Measurements from ENCODE around the gene UQCR10.

Gene UQCR10

DNA sequence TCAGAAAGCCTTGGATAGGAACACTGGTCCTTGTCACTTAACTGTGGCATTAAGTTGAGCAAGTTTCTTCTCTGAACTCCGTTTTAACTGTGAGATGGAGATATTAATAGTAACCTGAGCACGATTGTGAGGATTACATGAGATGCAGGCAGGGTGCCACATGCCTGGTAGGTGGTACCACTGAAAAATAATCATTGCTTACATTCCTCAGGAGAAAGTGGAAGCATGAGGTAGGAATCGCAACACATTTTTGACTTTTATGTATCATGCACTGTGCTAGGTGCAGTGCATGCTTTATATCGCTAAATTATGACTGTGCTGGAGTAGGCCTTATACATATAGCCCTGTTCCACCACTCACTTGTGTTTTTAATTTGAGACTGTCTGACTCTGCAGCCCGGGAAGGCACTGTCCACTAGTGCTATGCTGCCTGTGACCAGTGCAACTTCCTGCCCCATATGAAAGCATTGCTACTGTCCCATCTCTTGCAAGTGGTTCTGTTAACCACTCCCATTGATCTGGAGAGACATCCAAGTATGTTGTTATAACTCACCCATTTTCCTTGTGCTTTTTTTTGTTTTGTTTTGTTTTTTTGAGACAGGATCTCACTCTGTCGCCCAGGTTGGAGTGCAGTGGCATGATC lies 1.0 kb downstream of the UQCR10 start:
- Mint-ChIP-seq H3K36me3 (peaks cover 31% of the 10 kb centered on the region), H3K4me1 (peaks cover 38% of the 10 kb centered on the region), H3K27me3 (no peaks in the 10 kb centered on the region), H3K9me3 (no peaks in the 10 kb centered on the region), H3K4me3 (peak overlapping the region; percentile 99), H3K27ac (peak overlapping the region; percentile 95)
- ATAC-seq: no peak

DNA sequence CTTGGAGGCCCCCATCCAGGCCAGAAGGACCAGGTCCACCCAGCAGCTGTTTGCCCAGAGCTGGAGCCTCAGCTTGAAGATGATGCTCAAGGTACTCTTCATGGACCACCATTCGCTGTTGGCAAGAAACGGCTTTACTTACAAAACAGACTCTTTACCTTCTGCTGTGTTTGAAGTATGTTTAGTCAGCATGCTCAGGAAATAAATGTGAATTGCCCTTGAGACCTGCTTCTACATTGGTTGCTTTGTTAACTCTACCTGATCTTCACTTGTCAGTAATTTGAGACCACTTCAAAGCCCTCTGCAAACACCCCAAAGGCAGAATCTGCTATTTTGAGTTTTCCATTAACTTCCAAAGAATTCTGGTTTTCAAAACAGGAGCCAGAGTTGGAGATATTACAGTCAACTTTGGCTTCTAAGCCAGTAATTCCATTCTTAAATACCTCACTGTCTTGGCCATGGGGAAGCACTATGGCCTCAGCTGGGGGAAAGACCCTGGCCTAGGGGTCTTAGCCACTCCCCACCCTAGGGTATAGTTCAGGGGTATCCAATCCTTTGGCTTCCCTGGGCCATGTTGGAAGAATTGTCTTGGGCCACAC lies 2.7 kb downstream of the UQCR10 start:
- Mint-ChIP-seq H3K4me1 (peaks cover 38% of the 10 kb centered on the region), H3K36me3 (peaks cover 31% of the 10 kb centered on the region), H3K9me3 (no peaks in the 10 kb centered on the region), H3K27me3 (no peaks in the 10 kb centered on the region), H3K4me3 (no peak overlapping the region), H3K27ac (no peak overlapping the region)
- ATAC-seq: no peak

DNA sequence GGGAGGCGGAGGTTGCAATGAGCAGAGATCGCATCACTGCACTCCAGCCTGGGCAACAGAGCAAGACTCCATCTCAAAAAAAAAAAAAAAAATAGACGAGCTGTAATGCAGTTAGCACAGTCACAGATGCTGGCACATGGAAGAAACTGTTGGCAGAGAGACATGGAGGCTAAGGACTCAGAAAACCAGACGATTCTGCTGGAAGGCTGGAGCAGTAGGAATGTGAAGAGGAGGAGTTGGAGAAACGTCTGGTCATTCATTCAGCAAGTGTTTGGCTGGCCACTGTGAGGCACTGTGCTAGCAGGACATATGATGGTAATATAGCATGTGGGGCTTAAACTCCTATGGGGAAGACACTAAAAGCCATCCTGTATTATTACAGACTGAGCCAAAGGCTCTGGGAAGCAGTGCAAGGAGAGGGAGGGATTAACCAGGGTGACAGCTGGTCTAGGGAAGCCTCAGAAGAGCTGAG lies 5.0 kb downstream of the UQCR10 start:
- Mint-ChIP-seq H3K4me1 (peaks cover 22% of the 10 kb centered on the region), H3K4me3 (no peak overlapping the region), H3K9me3 (no peaks in the 10 kb centered on the region), H3K27ac (no peak overlapping the region), H3K36me3 (peaks cover 30% of the 10 kb centered on the region), H3K27me3 (no peaks in the 10 kb centered on the region)
- ATAC-seq: no peak

DNA sequence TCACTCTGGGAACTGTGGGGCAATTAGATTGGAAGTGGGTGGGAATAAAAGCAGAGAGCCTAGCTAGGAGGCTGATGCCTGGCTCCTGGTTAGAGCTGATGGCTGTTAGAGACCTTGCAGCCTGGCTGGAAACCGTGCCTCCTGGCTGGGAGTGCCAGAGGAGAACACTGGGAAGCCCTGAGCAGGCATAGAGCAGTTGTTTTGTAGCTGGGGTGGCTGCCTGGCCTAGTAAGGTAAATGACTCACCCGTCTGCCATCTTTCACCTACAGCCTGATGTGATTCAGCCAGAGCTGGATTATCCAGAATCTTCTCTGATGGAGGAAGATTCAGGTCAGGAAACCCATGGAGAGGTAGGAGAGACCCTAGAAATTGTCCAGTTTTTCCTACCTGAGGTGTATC lies 6.1 kb downstream of the UQCR10 start:
- Mint-ChIP-seq H3K27me3 (no peaks in the 10 kb centered on the region), H3K4me3 (no peak overlapping the region), H3K27ac (no peak overlapping the region), H3K9me3 (no peaks in the 10 kb centered on the region), H3K4me1 (peaks cover 12% of the 10 kb centered on the region), H3K36me3 (peaks cover 28% of the 10 kb centered on the region)
- ATAC-seq: no peak

DNA sequence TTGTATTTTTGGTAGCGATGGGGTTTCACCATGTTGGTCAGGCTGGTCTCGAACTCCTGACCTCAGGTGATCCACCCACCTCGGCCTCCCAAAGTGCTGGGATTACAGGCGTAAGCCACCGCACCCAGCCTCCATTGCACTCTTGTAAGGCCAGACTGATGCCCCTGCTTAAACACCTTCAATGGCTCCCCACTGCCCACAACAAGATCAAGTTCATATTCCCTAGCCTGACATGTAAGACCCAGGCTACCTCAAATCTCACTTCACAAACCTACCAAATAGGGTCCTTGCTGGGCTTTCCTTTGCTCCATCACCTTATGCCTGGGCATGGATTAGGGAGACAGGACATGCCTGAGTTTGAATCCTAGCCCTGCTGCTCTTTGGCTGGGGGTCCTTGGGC lies 13.1 kb downstream of the UQCR10 start:
- H3K4me1 Mint-ChIP-seq: peaks cover 11% of the 10 kb centered on the region
- H3K27me3 Mint-ChIP-seq: no peaks in the 10 kb centered on the region
- no peak for ATAC-seq
- no peak overlapping the region for H3K4me3 Mint-ChIP-seq
- H3K27ac Mint-ChIP-seq: no peak overlapping the region
- no peaks in the 10 kb centered on the region for H3K36me3 Mint-ChIP-seq
- H3K9me3 Mint-ChIP-seq: no peaks in the 10 kb centered on the region

DNA sequence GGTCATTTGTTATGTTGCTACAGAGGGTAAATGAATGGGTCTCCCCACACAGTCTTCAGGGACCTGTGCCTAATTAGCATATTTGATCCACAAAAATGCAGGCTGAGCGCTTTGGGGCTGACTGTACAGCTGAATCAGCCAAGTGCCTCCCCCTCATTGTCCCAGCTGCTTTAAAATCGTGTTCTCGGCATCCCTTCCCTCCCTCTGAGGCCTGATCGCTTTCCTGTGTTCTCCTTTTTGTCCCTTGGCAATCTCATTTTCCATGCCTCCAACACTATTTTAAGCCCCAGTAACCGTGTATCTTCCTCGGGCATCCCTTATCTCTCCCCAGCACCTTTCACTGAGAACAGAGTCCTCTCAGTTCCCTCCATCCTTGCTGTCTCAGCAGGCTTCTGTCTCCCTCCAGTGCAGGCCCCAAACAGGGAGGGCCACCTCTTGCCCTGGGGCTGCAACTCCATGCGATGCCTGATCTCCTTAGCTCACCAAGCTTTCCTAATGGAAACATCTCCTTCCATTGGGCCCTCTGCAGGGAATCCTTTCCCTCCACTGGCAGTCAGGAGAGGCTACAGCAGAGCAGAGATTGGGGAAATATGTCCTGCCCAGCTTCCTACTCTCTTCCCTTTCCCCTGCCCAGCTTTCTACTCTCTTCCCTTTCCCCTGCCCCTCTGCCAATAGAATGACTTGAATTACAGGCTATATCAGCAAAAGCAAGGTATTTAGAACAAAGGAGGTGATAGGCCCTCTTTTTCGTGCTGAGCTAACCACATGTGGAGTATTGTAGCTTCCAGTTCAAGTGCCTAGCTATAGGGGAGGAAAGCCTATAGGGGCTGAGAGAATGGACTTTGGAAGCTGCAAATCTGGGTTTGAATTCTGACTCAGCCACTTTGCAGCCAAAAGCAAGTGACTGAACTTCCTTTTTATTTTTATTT lies 13.8 kb downstream of the UQCR10 start:
- H3K36me3 Mint-ChIP-seq: no peaks in the 10 kb centered on the region
- ATAC-seq: no peak
- H3K27me3 Mint-ChIP-seq: no peaks in the 10 kb centered on the region
- no peaks in the 10 kb centered on the region for H3K9me3 Mint-ChIP-seq
- peaks cover 12% of the 10 kb centered on the region for H3K4me1 Mint-ChIP-seq
- H3K27ac Mint-ChIP-seq: no peak overlapping the region
- no peak overlapping the region for H3K4me3 Mint-ChIP-seq

DNA sequence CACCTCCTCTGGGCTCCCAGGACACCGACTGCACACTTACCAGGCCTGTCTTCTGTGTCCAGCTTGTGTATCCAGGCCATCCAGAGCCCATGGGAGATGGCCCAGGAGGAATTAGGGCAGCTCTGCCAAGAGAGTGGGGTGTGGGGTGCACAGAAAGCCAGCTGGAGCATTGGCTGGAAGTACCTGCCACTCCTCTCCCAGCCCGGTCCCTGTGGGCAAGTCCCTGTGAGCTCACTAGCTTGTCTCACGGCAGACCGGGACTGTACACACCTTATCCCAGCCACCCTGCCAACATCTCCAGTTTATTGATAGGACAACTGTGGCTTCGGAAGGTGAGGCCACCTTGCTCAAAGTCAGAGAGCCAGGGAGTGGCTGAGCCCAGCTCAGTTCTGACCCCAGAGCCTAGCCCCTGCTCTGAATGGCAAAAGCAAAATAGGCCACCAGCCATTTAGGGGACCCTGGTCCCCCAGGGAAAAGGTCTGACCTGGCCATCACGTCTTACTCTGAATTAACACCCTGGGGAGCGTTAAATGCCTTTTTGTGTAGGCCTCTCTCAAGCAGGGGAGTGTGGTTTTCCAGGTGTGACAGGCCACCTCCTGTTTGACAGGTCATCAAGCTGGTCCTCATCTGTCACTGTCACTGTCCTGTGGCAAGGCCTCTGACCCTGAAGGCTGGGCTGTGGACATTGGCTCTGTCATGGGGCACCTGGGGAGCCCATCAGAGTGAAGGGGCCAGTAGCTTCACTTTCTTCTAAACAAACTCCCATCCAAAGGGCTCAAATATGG lies 15.1 kb downstream of the UQCR10 start:
- Mint-ChIP-seq H3K27me3 (no peaks in the 10 kb centered on the region), H3K4me3 (no peak overlapping the region), H3K36me3 (peaks cover 3% of the 10 kb centered on the region), H3K4me1 (peaks cover 12% of the 10 kb centered on the region), H3K27ac (no peak overlapping the region), H3K9me3 (no peaks in the 10 kb centered on the region)
- no peak for ATAC-seq

DNA sequence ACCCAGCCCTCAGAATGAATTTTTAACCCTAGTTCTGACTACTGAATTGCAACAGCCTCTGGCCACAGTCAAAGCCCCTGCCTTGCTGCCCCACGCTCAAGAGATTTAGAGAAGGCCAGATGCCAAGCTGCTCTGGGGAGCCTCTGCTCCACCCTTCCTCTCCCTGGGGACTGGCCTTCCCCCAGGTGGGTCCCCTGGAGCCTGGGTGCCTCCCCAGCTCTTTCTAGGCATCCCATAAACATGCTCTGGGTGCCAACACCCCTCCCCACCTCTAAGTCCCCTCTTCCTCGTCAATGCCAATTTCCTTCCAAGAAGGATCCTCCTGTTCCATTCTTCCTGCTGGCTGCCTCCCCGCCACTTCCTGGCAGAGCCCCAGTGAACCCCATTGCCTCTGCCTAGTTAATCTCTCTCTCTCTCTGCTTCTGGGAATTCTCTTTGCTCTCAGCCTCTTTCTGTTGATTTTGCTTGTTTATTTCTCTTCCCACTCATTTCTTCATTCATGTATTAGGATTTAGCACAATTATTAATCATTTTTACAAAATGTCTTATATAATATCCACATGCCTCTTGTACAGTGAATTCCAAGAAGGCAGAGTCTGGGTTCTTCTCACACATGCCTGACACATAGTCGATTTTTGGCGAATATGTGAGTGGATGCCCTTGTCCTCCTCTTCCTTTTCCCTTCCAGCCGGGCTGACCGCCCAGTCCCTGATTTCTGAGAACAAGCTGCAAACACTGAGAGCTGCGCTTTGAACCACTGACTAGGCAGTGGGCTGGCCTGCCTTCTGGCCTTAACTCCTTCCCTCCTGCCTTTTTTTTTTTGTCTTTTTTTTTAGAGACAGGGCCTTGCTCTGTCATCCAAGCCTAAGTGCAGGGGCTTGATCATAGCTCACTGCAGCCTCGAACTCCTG lies 17.5 kb downstream of the UQCR10 start:
- H3K4me3 Mint-ChIP-seq: no peak overlapping the region
- no peak overlapping the region for H3K27ac Mint-ChIP-seq
- no peaks in the 10 kb centered on the region for H3K27me3 Mint-ChIP-seq
- peaks cover 12% of the 10 kb centered on the region for H3K4me1 Mint-ChIP-seq
- H3K9me3 Mint-ChIP-seq: no peaks in the 10 kb centered on the region
- peaks cover 25% of the 10 kb centered on the region for H3K36me3 Mint-ChIP-seq
- no peak for ATAC-seq

DNA sequence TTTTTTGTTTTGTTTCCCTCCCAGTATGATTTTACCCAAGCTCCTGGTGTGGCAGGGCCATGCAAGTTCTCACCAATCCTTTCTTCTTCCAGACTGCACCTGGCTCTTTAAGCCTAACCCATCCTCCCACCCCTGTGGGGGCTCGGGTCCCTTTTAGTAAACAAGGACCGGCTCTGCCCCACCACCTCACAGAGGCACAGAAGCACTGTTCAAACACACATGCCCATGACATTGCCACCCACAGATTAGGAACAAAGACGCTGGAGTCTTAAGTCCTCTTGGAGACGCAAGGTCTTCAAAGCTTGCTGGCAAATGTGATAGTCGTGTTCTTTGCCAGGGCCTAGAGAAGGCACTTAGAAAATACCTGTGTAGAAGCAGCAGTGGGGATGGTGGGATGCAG lies 18.9 kb downstream of the UQCR10 start:
- no peak for ATAC-seq
- Mint-ChIP-seq H3K27me3 (no peaks in the 10 kb centered on the region), H3K4me1 (peaks cover 12% of the 10 kb centered on the region), H3K9me3 (no peaks in the 10 kb centered on the region), H3K4me3 (no peak overlapping the region), H3K27ac (no peak overlapping the region), H3K36me3 (peaks cover 38% of the 10 kb centered on the region)

DNA sequence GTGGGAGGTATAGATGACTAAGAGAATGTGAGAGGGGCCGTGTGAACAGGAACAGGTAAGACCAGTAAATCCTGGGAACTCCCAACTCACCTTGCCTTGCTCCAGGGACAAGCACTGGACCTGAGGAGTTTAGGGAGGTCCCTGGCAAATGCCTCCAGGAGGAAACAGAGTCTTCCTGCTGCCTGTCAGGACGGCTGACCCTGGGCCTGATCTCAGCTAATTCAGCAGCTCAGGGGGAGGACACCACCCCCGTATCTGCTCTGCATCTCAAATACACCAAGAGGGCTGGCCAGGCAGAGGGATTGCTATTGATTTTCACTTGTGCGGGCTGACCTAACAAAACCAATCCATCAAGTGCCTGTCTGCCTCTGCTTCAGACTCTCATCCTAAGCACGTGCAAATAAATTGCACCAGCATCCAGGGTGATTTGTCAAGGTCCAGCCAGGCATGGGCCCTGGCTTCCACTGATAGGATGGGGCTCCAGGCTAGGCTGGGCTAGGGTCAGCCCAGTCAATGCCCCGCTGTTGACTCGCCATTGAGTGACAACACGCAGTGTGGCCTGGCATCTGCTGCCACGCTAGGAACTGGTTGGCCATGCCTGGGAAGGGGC lies 20.3 kb downstream of the UQCR10 start:
- H3K4me3 Mint-ChIP-seq: no peak overlapping the region
- H3K27me3 Mint-ChIP-seq: no peaks in the 10 kb centered on the region
- H3K36me3 Mint-ChIP-seq: peaks cover 52% of the 10 kb centered on the region
- H3K27ac Mint-ChIP-seq: no peak overlapping the region
- peak; percentile 34 for ATAC-seq
- peaks cover 12% of the 10 kb centered on the region for H3K4me1 Mint-ChIP-seq
- no peaks in the 10 kb centered on the region for H3K9me3 Mint-ChIP-seq

DNA sequence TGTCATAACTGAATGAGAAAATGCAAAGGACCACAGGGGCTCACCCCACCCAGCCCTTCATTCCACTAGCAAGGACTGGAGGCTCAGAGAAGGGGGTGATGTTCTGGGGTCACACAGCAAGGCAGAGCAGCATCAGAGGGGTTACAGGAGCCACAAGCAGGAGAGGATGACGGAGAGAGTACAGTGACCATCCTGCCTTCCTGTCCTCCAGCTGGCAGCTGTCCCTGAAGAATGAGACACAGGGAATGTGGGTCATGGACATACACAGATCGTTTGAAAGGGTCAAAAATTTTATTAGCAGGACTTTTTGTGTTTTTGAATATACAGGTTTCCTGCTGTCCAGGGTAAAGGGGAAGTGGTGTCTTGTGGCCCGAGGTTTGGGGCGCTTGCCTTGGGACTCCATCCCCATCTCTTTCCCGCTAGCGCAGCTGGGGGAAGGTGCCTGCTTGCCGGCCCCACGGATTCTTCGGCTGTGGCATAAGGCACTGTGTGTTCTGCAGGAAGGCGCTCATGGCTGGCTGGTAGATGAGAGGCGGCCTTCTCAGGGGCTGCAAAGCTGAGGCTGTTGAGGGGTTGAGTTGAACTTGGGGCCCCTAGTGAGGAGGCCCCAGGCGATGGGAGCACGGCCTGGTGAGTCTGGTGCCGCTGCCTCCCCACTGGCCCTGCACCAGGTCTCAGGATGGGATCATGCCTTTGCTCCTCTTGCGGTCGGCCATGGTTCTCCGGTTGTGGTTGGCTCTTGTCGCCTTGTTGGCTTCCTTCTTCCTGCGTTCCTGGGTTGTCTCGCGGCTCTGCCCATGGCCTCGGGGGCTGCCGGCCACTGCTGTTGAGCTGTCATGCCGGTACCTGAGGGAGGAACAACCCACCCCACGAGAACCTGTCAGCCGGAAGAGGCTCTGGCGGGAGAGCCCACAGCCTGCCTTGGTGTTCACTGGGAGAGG lies 21.4 kb downstream of the UQCR10 start:
- Mint-ChIP-seq H3K4me1 (peaks cover 12% of the 10 kb centered on the region), H3K27me3 (no peaks in the 10 kb centered on the region), H3K4me3 (no peak overlapping the region), H3K9me3 (no peaks in the 10 kb centered on the region), H3K36me3 (peaks cover 61% of the 10 kb centered on the region), H3K27ac (no peak overlapping the region)
- ATAC-seq: no peak

DNA sequence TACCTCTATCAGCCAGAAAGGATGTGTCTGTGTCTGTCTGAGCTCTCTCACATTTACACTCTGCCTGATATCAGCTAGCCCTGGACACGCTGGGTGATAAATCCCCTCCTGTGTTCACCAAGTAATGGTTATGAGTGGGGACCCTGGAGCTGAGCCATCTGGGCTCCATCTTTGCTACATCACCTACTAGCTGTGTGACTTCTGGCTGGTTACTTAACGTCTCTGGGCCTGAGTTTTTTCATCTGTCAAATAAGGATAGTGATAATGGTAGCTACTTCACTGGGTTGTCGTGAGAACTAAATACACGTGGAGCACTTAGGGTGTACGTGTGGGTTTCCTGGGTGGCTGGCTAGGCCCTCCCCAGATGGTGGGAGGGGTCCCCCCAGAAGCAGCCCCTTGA lies 22.9 kb downstream of the UQCR10 start:
- Mint-ChIP-seq H3K4me1 (peaks cover 2% of the 10 kb centered on the region), H3K4me3 (no peak overlapping the region), H3K27me3 (no peaks in the 10 kb centered on the region), H3K27ac (no peak overlapping the region), H3K9me3 (no peaks in the 10 kb centered on the region), H3K36me3 (peaks cover 61% of the 10 kb centered on the region)
- ATAC-seq: no peak

DNA sequence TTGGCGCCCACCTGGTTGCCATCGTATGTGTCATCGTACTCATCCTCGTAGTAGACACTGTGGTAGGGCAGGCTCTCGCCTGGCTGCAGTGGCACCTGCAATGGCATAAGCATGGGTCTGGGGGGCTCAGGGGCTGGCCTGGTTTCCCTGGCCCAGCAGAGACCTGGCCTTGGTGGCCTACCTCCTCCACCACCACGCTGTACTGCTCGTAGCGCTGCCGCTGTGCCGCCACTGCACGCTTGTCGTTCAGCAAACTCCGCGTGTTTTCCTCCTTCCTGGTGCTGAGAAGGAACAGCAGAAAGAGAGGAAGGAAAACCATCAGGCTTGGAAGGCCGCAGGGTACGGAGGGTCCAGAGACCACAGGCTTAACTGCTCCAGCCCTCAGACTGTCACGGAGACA lies 26.2 kb downstream of the UQCR10 start:
- Mint-ChIP-seq H3K36me3 (peaks cover 60% of the 10 kb centered on the region), H3K9me3 (no peaks in the 10 kb centered on the region), H3K4me1 (peaks cover 23% of the 10 kb centered on the region), H3K27me3 (no peaks in the 10 kb centered on the region), H3K27ac (no peak overlapping the region), H3K4me3 (no peak overlapping the region)
- ATAC-seq: no peak
